ENCODE measurements around the gene RMDN3.

RMDN3 gene

GRCh38 chr15:40787344-40787841 is 32.3 kb upstream of the RMDN3 start:
- CTCF ChIA-PET: interaction anchor here (0.6 to 1.6 kb wide), 2 partner anchors 10 to 466 kb away, joined by 3 to 4 read pairs; no protein-coding TSS in a partner anchor
- no peak for TF ChIP-seq CTCF (conservative IDR thresholded peaks at IDR 0.05; ENCODE audit: low read depth)
- peak; percentile 93 for DNase-seq (ENCODE audit: low spot score)
- peak overlapping the region; percentile 76 for H3K27ac ChIP-seq
- POLR2A ChIA-PET (ENCODE audit: low non-redundant PET): interaction anchor here (0.9 kb wide), 1 partner anchor 20 kb away, joined by 3 read pairs; no protein-coding TSS in a partner anchor

- no peak for DNase-seq (ENCODE audit: low spot score)
- POLR2A ChIA-PET (ENCODE audit: low non-redundant PET): interaction anchor here (1.0 kb wide), 1 partner anchor 58 kb away, joined by 4 read pairs; the partner anchor contains the start of gene SPINT1
- no peak for TF ChIP-seq CTCF (conservative IDR thresholded peaks at IDR 0.05; ENCODE audit: low read depth)
- CTCF ChIA-PET: interaction anchor here (0.5 to 2.1 kb wide), 6 partner anchors 15 to 117 kb away, joined by 3 to 7 read pairs (median 4); partner anchors contain the start of gene VPS18
- H3K27ac ChIP-seq: no peak overlapping the region
Measured at GRCh38 chr15:40785814-40786213, 30.8 kb upstream of the RMDN3 start.

GRCh38 chr15:40785164-40785563 is 30.1 kb upstream of the RMDN3 start:
- POLR2A ChIA-PET (ENCODE audit: low non-redundant PET): interaction anchor here (1.0 kb wide), 1 partner anchor 59 kb away, joined by 4 read pairs; the partner anchor contains the start of gene SPINT1
- no peak for DNase-seq (ENCODE audit: low spot score)
- CTCF ChIA-PET: interaction anchor here (0.8 to 2.1 kb wide), 5 partner anchors 73 to 118 kb away, joined by 3 to 7 read pairs (median 4); partner anchors contain the start of gene VPS18
- no peak overlapping the region for H3K27ac ChIP-seq
- TF ChIP-seq CTCF (conservative IDR thresholded peaks at IDR 0.05; ENCODE audit: low read depth): no peak

GRCh38 chr15:40782609-40783227 is 27.7 kb upstream of the RMDN3 start:
- ChIA-PET CTCF (interaction anchor here (0.5 to 1.9 kb wide), 18 partner anchors 8 to 640 kb away, joined by 3 to 27 read pairs (median 4); partner anchors contain the start of genes C15orf62, GCHFR and VPS18), POLR2A (ENCODE audit: low non-redundant PET) (interaction anchor here (0.5 to 0.6 kb wide), 2 partner anchors 20 to 208 kb away, joined by 3 read pairs; no protein-coding TSS in a partner anchor)
- DNase-seq (ENCODE audit: low spot score): peak; percentile 74
- TF ChIP-seq CTCF (conservative IDR thresholded peaks at IDR 0.05; ENCODE audit: low read depth): peak; percentile 87
- H3K27ac ChIP-seq: no peak overlapping the region

- peak; percentile 88 for DNase-seq (ENCODE audit: low spot score)
- CTCF ChIA-PET: interaction anchor here (0.8 to 1.3 kb wide), 3 partner anchors 11 to 117 kb away, joined by 4 to 9 read pairs (median 8); partner anchors contain the start of gene VPS18
- no peak for TF ChIP-seq CTCF (conservative IDR thresholded peaks at IDR 0.05; ENCODE audit: low read depth)
- POLR2A ChIA-PET (ENCODE audit: low non-redundant PET): interaction anchor here (0.6 kb wide), 1 partner anchor 13 kb away, joined by 3 read pairs; no protein-coding TSS in a partner anchor
- H3K27ac ChIP-seq: peak overlapping the region; percentile 77
Measured at GRCh38 chr15:40776537-40777141, 21.6 kb upstream of the RMDN3 start.

Data from RWPE1 (cell line).